ENCODE data around the gene SLC12A3. TPM values are rescaled to one million over a fixed set of nuclear protein-coding genes. Genes with fewer than 3 reads are reported as not detected.
A peak's percentile ranks its signal among the peaks of the same experiment; 100 is the strongest.
"Not testable (repeated sequence)": the region's sequence is repeated elsewhere in the genome, so short reads cannot be mapped to it uniquely, and the experiment has no call there.

The SLC12A3 gene
- total and polyA plus RNA-seq, 4 experiments from 2014 or later, result not detected

DNA sequence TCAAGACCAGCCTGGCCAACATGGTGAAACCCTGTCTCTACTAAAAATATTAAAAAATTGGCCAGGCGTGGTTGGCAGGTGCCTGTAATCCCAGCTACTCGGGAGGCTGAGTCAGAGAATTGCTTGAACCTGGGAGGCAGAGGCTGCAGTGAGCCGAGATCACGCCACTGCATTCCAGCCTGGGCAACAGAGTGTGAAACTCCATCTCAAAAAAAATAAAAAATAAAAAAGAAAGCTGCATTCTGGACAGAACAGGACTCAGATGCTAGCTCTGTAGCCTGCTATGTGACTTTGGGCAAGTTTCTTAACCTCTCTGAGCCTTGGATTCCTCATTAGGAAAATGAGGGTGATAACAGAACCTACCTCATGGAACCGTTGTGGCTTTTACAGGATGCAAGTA is 3.8 kb downstream of the SLC12A3 start:
- H3K9me3 Mint-ChIP-seq; POLR2A ChIA-PET (ENCODE audit: partially characterized antibody); H3K4me3 Mint-ChIP-seq; H3K36me3 ChIP-seq (ENCODE audit: insufficient read depth, low read length); H3K4me1 ChIP-seq (ENCODE audit: insufficient read depth, low read length); H3K27ac ChIP-seq (ENCODE audit: low read depth, low read length); H3K27ac Mint-ChIP-seq; H3K36me3 Mint-ChIP-seq; DNase-seq; H3K27me3 ChIP-seq (ENCODE audit: insufficient read depth, low read length); H3K9me3 ChIP-seq (ENCODE audit: control insufficient read depth in 1 of 2, low read length in 2 of 2); H3K4me3 ChIP-seq (ENCODE audit: low read length in 2 of 2); H3K4me1 Mint-ChIP-seq; H3K27me3 Mint-ChIP-seq: not testable (repeated sequence)
- CTCF ChIA-PET (ENCODE audit: partially characterized antibody), result interaction anchor here (0.9 to 9.1 kb wide), 6 partner anchors 10 to 84 kb away, joined by 3 to 113 read pairs (median 7); no protein-coding TSS in a partner anchor
- intact Hi-C loops (cut with micrococcal nuclease), result loop anchor here (5.0 kb wide), 1 partner anchor 136 kb away; the partner anchor contains the start of gene NUP93

DNA sequence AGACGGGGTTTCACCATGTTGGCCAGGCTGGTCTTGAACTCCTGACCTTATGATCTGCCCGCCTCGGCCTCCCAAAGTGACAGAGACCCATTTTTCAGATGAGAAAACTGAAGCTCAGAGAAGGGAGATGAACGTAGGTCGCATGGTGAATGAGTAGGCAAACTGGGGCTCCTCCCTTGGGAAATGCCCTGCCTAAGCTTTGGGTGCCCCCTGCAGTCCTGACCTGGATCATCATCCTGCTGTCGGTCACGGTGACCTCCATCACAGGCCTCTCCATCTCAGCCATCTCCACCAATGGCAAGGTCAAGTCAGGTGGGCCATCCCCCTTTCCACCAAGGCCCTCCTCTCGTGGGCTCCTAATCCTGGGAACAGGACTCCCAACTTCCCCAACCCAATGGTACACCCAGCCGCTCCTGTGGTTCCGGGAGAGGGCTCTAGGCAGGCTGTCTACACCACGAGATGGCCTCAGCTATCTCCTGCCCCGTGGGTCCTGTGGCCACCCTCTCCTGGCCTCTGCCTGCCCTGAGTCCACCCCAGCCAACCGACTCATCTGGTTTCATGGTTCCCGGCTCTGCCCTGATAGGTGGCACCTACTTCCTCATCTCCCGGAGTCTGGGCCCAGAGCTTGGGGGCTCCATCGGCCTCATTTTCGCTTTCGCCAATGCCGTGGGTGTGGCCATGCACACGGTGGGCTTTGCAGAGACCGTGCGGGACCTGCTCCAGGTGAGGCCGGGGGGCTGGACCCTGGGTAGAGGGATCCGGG is 4.7 kb downstream of the SLC12A3 start:
- Mint-ChIP-seq H3K27me3 (no peaks in the 10 kb centered on the region), H3K36me3 (no peaks in the 10 kb centered on the region), H3K9me3 (no peaks in the 10 kb centered on the region), H3K4me1 (peaks cover 4 to 6% (median 5%) of the 10 kb centered on the region in 4 donors), H3K27ac (no peak overlapping the region), H3K4me3 (no peak overlapping the region)
- ChIA-PET POLR2A (ENCODE audit: partially characterized antibody) (no interaction called here), CTCF (ENCODE audit: partially characterized antibody) (interaction anchor here (2.3 to 9.1 kb wide), 2 partner anchors 11 to 83 kb away, joined by 7 to 113 read pairs; no protein-coding TSS in a partner anchor)
- Histone ChIP-seq H3K27me3 (ENCODE audit: insufficient read depth, low read length) (no peaks in the 10 kb centered on the region), H3K9me3 (ENCODE audit: control insufficient read depth in 1 of 2, low read length in 2 of 2) (no peaks in the 10 kb centered on the region), H3K4me1 (ENCODE audit: insufficient read depth, low read length) (peaks cover 8% of the 10 kb centered on the region), H3K36me3 (ENCODE audit: insufficient read depth, low read length) (no peaks in the 10 kb centered on the region), H3K4me3 (ENCODE audit: low read length in 2 of 2) (no peak overlapping the region), H3K27ac (ENCODE audit: low read depth, low read length) (no peak overlapping the region)
- peak in 2 of 5 donors; percentile 12 to 28 for DNase-seq
- intact Hi-C loops (cut with micrococcal nuclease), result loop anchor here (5.0 kb wide), 1 partner anchor 137 kb away; the partner anchor contains the start of gene NUP93

DNA sequence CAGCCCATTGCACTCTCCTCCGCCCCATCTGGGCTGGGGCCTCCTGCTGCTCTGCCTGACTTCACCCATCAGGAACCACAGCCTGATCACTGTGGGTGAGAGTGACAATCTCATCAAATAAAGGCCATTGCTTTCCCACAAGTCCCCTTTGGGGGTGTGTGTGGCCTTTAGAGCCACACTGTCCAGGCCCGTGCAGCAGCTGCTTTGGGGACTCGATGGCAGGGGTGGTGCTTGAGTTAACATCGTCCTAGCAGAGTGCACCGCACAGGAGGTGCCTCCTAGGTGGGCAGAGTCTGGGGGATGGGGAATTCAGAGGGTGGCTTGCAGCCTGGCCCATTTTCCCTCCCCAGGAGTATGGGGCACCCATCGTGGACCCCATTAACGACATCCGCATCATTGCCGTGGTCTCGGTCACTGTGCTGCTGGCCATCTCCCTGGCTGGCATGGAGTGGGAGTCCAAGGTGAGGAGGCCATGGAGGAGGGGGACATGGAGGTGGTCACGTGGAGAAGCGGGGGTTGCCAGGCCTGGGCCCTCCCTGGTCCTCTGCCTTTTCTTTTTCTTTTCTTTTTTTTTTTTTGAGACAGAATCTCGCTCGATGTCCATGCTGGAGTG is 5.4 kb downstream of the SLC12A3 start:
- Histone ChIP-seq H3K36me3 (ENCODE audit: insufficient read depth, low read length) (no peaks in the 10 kb centered on the region), H3K4me1 (ENCODE audit: insufficient read depth, low read length) (peaks cover 8% of the 10 kb centered on the region), H3K27ac (ENCODE audit: low read depth, low read length) (no peak overlapping the region), H3K27me3 (ENCODE audit: insufficient read depth, low read length) (no peaks in the 10 kb centered on the region), H3K9me3 (ENCODE audit: control insufficient read depth in 1 of 2, low read length in 2 of 2) (no peaks in the 10 kb centered on the region), H3K4me3 (ENCODE audit: low read length in 2 of 2) (no peak overlapping the region)
- Mint-ChIP-seq H3K36me3 (no peaks in the 10 kb centered on the region), H3K9me3 (no peaks in the 10 kb centered on the region), H3K27me3 (no peaks in the 10 kb centered on the region), H3K27ac (no peak overlapping the region), H3K4me3 (no peak overlapping the region), H3K4me1 (peaks cover 4 to 6% (median 5%) of the 10 kb centered on the region in 4 donors)
- ChIA-PET CTCF (ENCODE audit: partially characterized antibody) (interaction anchor here (2.3 kb wide), 1 partner anchor 11 kb away, joined by 7 read pairs; no protein-coding TSS in a partner anchor), POLR2A (ENCODE audit: partially characterized antibody) (no interaction called here)
- no peak for DNase-seq
- intact Hi-C loops (cut with micrococcal nuclease), result no loop called here

DNA sequence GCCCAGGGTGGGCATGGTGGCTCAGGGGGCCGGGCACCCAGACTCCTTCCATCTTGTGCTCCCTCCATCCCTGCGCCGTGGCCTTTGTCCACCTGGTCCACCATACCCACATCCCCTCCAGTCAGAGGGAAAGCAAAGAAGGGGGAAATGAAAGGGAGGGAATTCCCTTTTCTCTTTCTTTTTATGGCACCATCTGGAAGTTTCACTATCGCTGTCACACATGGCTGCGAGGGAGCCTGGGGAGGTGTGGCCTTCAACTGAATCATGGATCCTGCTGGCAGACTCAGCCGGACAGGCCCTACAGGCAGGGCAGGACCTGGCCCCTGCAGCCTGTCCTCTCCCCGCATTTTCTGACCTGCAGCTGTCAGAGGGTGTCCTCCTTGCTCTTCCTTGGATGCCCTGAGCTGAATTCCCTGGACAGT is 6.2 kb downstream of the SLC12A3 start:
- H3K27ac Mint-ChIP-seq, result peak overlapping the region in 2 of 7 donors; percentile 42 to 65
- Histone ChIP-seq H3K4me3 (ENCODE audit: low read length in 2 of 2) (no peak overlapping the region), H3K4me1 (ENCODE audit: insufficient read depth, low read length) (peaks cover 8% of the 10 kb centered on the region), H3K27me3 (ENCODE audit: insufficient read depth, low read length) (no peaks in the 10 kb centered on the region), H3K36me3 (ENCODE audit: insufficient read depth, low read length) (no peaks in the 10 kb centered on the region), H3K9me3 (ENCODE audit: control insufficient read depth in 1 of 2, low read length in 2 of 2) (no peaks in the 10 kb centered on the region), H3K27ac (ENCODE audit: low read depth, low read length) (no peak overlapping the region)
- POLR2A ChIA-PET (ENCODE audit: partially characterized antibody), result no interaction called here
- CTCF ChIA-PET (ENCODE audit: partially characterized antibody), result interaction anchor here (1.1 kb wide), 1 partner anchor 80 kb away, joined by 5 read pairs; no protein-coding TSS in a partner anchor
- H3K9me3 Mint-ChIP-seq, result no peaks in the 10 kb centered on the region
- no peak overlapping the region for H3K4me3 Mint-ChIP-seq
- no peaks in the 10 kb centered on the region for H3K36me3 Mint-ChIP-seq
- no peak for DNase-seq
- intact Hi-C loops (cut with micrococcal nuclease), result no loop called here
- no peaks in the 10 kb centered on the region for H3K27me3 Mint-ChIP-seq
- peaks cover 4 to 6% (median 5%) of the 10 kb centered on the region in 4 donors for H3K4me1 Mint-ChIP-seq

DNA sequence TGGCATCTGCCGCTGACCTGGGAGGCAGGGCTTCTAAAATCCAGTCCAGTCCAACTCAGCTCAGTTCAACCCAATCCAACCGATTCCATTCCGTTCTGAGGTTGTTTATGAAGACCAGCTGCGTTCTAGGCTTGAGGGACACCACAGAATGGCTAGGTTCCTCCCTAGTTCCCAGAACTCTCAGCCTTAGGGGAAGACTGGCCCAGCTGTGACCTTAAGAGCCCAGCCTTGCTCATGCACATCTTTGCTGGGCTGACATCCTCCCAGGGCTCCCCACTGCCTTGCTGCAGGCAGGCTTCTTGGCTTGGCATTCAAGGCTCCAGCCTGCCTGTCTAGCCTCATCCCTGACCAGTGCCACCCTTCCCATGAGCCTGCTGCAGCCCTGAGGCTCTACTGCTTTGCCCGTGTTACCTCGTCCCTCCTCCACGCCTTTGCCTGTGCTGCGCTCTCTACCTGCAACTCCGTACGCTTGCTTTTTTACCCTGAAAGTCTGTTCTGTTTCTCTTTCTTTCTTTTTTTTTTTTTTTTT is 7.9 kb downstream of the SLC12A3 start:
- no peaks in the 10 kb centered on the region for H3K36me3 Mint-ChIP-seq
- Histone ChIP-seq H3K27me3 (ENCODE audit: insufficient read depth, low read length) (no peaks in the 10 kb centered on the region), H3K4me1 (ENCODE audit: insufficient read depth, low read length) (no peaks in the 10 kb centered on the region), H3K9me3 (ENCODE audit: control insufficient read depth in 1 of 2, low read length in 2 of 2) (no peaks in the 10 kb centered on the region), H3K4me3 (ENCODE audit: low read length in 2 of 2) (no peak overlapping the region), H3K36me3 (ENCODE audit: insufficient read depth, low read length) (no peaks in the 10 kb centered on the region), H3K27ac (ENCODE audit: low read depth, low read length) (no peak overlapping the region)
- peak overlapping the region in 1 of 7 donors; percentile 32 for H3K27ac Mint-ChIP-seq
- H3K4me3 Mint-ChIP-seq, result no peak overlapping the region
- DNase-seq, result no peak
- intact Hi-C loops (cut with micrococcal nuclease), result no loop called here
- no peaks in the 10 kb centered on the region for H3K4me1 Mint-ChIP-seq
- no peaks in the 10 kb centered on the region for H3K27me3 Mint-ChIP-seq
- H3K9me3 Mint-ChIP-seq, result no peaks in the 10 kb centered on the region
- POLR2A ChIA-PET (ENCODE audit: partially characterized antibody), result no interaction called here
- CTCF ChIA-PET (ENCODE audit: partially characterized antibody), result no interaction called here

DNA sequence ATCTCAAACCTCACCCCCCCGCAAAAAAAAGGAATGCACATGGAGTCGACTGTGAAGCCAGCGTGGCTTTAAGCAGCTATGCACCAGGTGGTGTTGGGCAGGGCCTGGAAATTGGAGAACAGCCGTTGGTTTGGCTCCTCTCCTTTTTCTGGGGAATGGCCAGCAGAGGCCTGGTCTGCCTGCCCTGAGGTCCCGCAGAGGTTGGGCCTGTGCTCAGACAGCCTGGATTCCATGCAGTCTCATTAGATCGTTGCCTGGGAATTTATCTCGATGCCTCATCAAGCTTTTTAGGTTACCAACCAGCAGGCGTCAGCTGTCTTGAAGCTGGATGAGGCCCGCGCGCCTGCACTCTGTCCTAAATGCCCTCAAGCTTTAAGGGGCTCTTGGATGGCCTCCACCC is 9.8 kb downstream of the SLC12A3 start:
- Mint-ChIP-seq H3K27ac (no peak overlapping the region), H3K36me3 (no peaks in the 10 kb centered on the region), H3K27me3 (no peaks in the 10 kb centered on the region), H3K4me3 (no peak overlapping the region), H3K4me1 (no peaks in the 10 kb centered on the region), H3K9me3 (no peaks in the 10 kb centered on the region)
- Histone ChIP-seq H3K27me3 (ENCODE audit: insufficient read depth, low read length) (no peaks in the 10 kb centered on the region), H3K36me3 (ENCODE audit: insufficient read depth, low read length) (no peaks in the 10 kb centered on the region), H3K4me3 (ENCODE audit: low read length in 2 of 2) (no peak overlapping the region), H3K9me3 (ENCODE audit: control insufficient read depth in 1 of 2, low read length in 2 of 2) (no peaks in the 10 kb centered on the region), H3K4me1 (ENCODE audit: insufficient read depth, low read length) (no peaks in the 10 kb centered on the region), H3K27ac (ENCODE audit: low read depth, low read length) (no peak overlapping the region)
- no peak for DNase-seq
- POLR2A ChIA-PET (ENCODE audit: partially characterized antibody), result interaction anchor here (1.1 to 1.3 kb wide), 2 partner anchors 63 to 69 kb away, joined by 3 read pairs; no protein-coding TSS in a partner anchor
- CTCF ChIA-PET (ENCODE audit: partially characterized antibody), result interaction anchor here (1.7 to 1.9 kb wide), 2 partner anchors 7 to 83 kb away, joined by 3 to 7 read pairs; no protein-coding TSS in a partner anchor
- intact Hi-C loops (cut with micrococcal nuclease), result no loop called here

DNA sequence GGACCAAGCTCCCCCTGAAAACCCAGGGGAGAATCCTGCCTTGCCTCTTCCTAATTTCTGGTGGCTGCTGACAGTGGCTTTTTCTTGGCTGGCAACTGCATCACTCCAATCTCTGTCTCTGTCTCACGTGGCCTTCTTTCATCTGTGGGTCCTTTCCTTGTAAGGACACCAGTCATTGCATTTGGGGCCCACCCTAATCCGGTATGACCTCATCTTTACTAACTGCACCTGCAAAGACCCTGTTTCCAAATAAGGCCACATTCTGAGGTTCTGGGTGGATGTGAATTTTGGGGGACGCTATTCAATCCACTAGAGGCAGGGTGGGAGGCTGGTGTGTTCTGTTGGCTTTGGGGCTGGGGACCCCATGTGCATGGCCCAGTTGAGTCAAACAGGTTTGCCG is 11.0 kb downstream of the SLC12A3 start:
- H3K4me3 Mint-ChIP-seq, result no peak overlapping the region
- CTCF ChIA-PET (ENCODE audit: partially characterized antibody), result interaction anchor here (1.2 to 1.9 kb wide), 3 partner anchors 9 to 84 kb away, joined by 3 to 7 read pairs (median 3); no protein-coding TSS in a partner anchor
- H3K36me3 ChIP-seq (ENCODE audit: insufficient read depth, low read length), result no peaks in the 10 kb centered on the region
- peak overlapping the region in 1 of 7 donors; percentile 85 for H3K27ac Mint-ChIP-seq
- H3K36me3 Mint-ChIP-seq, result no peaks in the 10 kb centered on the region
- DNase-seq, result no peak
- no peaks in the 10 kb centered on the region for H3K27me3 Mint-ChIP-seq
- intact Hi-C loops (cut with micrococcal nuclease), result no loop called here
- no peaks in the 10 kb centered on the region for H3K4me1 Mint-ChIP-seq
- H3K9me3 Mint-ChIP-seq, result no peaks in the 10 kb centered on the region
- H3K9me3 ChIP-seq (ENCODE audit: control insufficient read depth in 1 of 2, low read length in 2 of 2), result no peaks in the 10 kb centered on the region
- no peak overlapping the region for H3K27ac ChIP-seq (ENCODE audit: low read depth, low read length)
- H3K4me3 ChIP-seq (ENCODE audit: low read length in 2 of 2), result no peak overlapping the region
- no peaks in the 10 kb centered on the region for H3K27me3 ChIP-seq (ENCODE audit: insufficient read depth, low read length)
- POLR2A ChIA-PET (ENCODE audit: partially characterized antibody), result no interaction called here
- no peaks in the 10 kb centered on the region for H3K4me1 ChIP-seq (ENCODE audit: insufficient read depth, low read length)

Measured in CD4-positive, alpha-beta memory T cell (primary cell).